H1 (cell line): ENCODE data around the gene NAT8L.

Experiments used
- CHD1 ChIP-seq: IDR thresholded peaks from 2 replicates; pipeline ENCODE4 v1.6.1; 2012; ENCODE audit warnings: low read depth, low read length, improper control_type of control experiment
- CREB1 ChIP-seq: IDR thresholded peaks from 2 replicates; pipeline ENCODE4 v1.6.1; 2012; ENCODE audit warnings: inconsistent platforms
- CTCF ChIP-seq, 3 experiments: IDR thresholded peaks; 1 replicate in 2 of 3; 2 replicates in 1 of 3; pipeline versions ENCODE4 v1.5.1 to v1.6.1; 2011; ENCODE audit warnings: low read length in 3 of 3, mild to moderate bottlenecking in 3 of 3, inconsistent platforms in 2 of 3, low read depth in 1 of 3, moderate library complexity in 1 of 3; ENCODE audit not compliant: insufficient read depth in 1 of 3; ENCODE audit errors: control extremely low read depth in 1 of 3
- EP300 ChIP-seq, 2 experiments: IDR thresholded peaks; 1 replicate in 1 of 2; 2 replicates in 1 of 2; pipeline ENCODE4 v1.6.1; 2011 to 2012; ENCODE audit warnings: low read depth in 2 of 2, low read length in 2 of 2, mild to moderate bottlenecking in 2 of 2, borderline replicate concordance in 1 of 2, inconsistent platforms in 1 of 2, moderate library complexity in 1 of 2
- HDAC6 ChIP-seq: IDR thresholded peaks from one replicate; pipeline ENCODE4 v1.7.1; 2012; ENCODE audit warnings: low read depth, mild to moderate bottlenecking, inconsistent platforms, low read length, moderate library complexity
- JUN ChIP-seq: IDR thresholded peaks from 2 replicates; pipeline ENCODE4 v1.6.1; 2011; ENCODE audit warnings: low read depth, mild to moderate bottlenecking, improper control_type of control experiment, low read length
- POLR2A ChIP-seq, 2 experiments: IDR thresholded peaks; 1 replicate in 1 of 2; 2 replicates in 1 of 2; pipeline ENCODE4 v1.6.1; 2011; ENCODE audit warnings: low read depth in 2 of 2, low read length in 2 of 2, mild to moderate bottlenecking in 2 of 2; ENCODE audit errors: control extremely low read depth in 1 of 2
- POLR2AphosphoS5 ChIP-seq: IDR thresholded peaks from 2 replicates; pipeline ENCODE4 v1.6.1; 2011; ENCODE audit warnings: low read depth, low read length
- TCF12 ChIP-seq: IDR thresholded peaks from 2 replicates; pipeline ENCODE4 v1.6.1; 2011; ENCODE audit warnings: low read depth, mild to moderate bottlenecking, low read length

DNA sequence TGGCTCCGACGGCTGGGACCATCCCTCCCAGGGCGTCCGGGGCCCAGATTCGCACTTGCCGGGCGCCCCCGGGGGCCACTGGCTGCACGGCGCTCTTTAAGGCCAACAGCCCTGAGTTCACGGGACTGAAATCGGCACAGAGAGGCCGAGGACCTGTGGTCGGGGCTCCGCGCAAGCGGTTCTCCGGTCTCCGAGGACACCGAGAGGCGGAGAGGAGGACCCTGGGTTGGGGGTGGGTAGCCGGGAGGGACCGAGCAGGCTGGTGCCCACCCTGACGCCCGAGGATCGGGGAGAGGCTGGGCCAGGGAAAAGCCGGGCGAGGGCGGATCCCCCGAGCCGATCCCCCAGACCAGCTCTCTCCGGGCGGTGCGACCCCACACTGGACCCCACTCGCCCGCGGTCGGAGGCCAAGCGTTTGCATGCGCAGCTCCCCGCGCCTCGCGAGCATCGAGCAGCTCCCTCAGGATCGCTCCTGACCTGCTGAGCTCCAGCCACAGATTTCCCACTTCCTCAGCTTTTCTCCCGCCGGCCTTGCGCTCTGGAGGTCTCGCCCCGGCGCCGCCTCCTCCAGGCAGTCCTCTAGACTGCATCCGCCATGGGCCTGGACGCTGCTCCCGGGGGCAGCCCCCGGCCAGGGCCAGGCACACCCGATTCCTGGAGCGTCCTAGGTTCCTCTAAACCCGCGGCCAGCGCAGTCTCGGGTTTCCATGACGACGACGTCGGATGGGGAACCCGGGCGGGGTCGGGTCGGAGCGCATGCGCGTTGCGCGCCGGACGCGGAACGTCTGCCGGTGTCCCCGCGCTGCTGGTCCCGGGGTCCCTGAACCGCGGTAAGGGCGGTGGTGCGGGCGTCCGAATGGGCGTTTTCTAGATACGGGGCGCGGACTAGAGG is 17.6 kb upstream of the NAT8L start:
- TF ChIP-seq JUN = no peak
- TF ChIP-seq POLR2AphosphoS5 = no peak
- 0 out of 2 replicates have a peak, but pooled peaks have one; percentile 29 for TF ChIP-seq CREB1
- no peak for TF ChIP-seq CHD1
- 0 out of 4 replicates have a peak, but pooled peaks of 1 of the 3 experiments have one; percentile 23 for TF ChIP-seq CTCF (IDR thresholded peaks at IDR 0.05; ENCODE audit: control extremely low read depth in 1 of 3, insufficient read depth in 1 of 3, low read depth in 1 of 3, low read length in 3 of 3)
- TF ChIP-seq TCF12 = no peak
- TF ChIP-seq POLR2A (IDR thresholded peaks at IDR 0.05; ENCODE audit: control extremely low read depth in 1 of 2, low read depth in 2 of 2, low read length in 2 of 2) = no peak
- TF ChIP-seq EP300 (IDR thresholded peaks at IDR 0.05; ENCODE audit: borderline replicate concordance in 1 of 2, low read depth in 2 of 2, low read length in 2 of 2) = no peak
- TF ChIP-seq HDAC6 = no peak
